Neural crest cell (in vitro differentiated cells): ENCODE data around the gene FARP1. TPM values are rescaled to one million over a fixed set of nuclear protein-coding genes. Genes with fewer than 3 reads are reported as not detected.

Experiments
- DNase-seq: peaks from one replicate; pipeline ENCODE4 v3.0.0; 2021; ENCODE audit warnings: low read depth, mixed read lengths, low spot score
- H3K27ac Mint-ChIP-seq: one replicate; pipeline ENCODE4 v1.8.0; 2021; ENCODE audit warnings: mild to moderate bottlenecking, mixed read lengths; ENCODE audit not compliant: unreplicated experiment
- H3K27me3 Mint-ChIP-seq: 2 replicates; pipeline ENCODE4 v1.8.0; 2021; ENCODE audit warnings: low read depth, mild to moderate bottlenecking, mixed read lengths
- H3K36me3 Mint-ChIP-seq: 2 replicates; pipeline ENCODE4 v1.8.0; 2021; ENCODE audit warnings: low read depth, mild to moderate bottlenecking, mixed read lengths
- H3K4me1 Mint-ChIP-seq: 2 replicates; pipeline ENCODE4 v1.8.0; 2021; ENCODE audit warnings: mixed read lengths
- H3K4me3 Mint-ChIP-seq: one replicate; pipeline ENCODE4 v1.8.0; 2021; ENCODE audit warnings: mild to moderate bottlenecking, mixed read lengths
- H3K9me3 Mint-ChIP-seq: 2 replicates; pipeline ENCODE4 v1.8.0; 2021; ENCODE audit warnings: mixed read lengths
- CTCF ChIP-seq: fragments of 200-600 bp; sonication (generic); conservative IDR thresholded peaks from 2 replicates; pipeline ENCODE4 v1.5.0; 2021; ENCODE audit warnings: antibody characterized with exemption, mild to moderate bottlenecking
- total RNA-seq: library from RNA; stranded (reverse); gene quantifications from 2 replicates; pipeline ENCODE4 v1.2.1, GENCODE V29; 2021

Gene FARP1
- total RNA-seq, 1 donor from 2014 or later: 138 TPM

GRCh38 chr13:98370806-98371515 is 228.1 kb downstream of the FARP1 start:
- H3K9me3 Mint-ChIP-seq: peaks cover 8% of the 10 kb centered on the region
- H3K36me3 Mint-ChIP-seq: peaks cover 52% of the 10 kb centered on the region
- peaks cover 37% of the 10 kb centered on the region for H3K4me1 Mint-ChIP-seq
- no peaks in the 10 kb centered on the region for H3K27me3 Mint-ChIP-seq
- no peak overlapping the region for H3K4me3 Mint-ChIP-seq
- TF ChIP-seq CTCF: no peak
- DNase-seq: no peak
- peak overlapping the region; percentile 88 for H3K27ac Mint-ChIP-seq

DNA sequence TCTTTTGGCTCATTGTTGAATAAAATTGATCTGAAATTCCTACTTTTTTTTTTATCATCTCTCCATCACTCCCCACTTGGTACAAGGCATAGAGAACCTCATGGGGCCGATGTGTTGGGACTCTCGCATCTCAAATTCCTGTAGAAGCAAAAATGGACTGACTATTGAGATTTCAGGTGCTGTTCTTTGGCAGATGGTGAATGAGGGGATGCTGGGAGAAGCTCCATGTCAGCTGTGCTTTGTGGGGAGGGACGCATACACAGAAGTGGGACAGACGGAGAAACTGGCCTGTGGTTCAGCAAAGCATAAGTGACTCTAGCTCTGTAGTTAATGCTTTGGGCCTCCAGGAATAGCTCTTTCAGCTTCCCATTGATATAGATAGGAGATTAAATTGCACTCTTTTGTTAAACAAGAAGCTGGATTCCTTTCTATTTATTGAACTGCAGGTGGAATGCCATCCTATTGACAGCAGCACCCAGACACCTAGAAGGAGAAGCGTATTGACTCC is 228.7 kb downstream of the FARP1 start:
- peaks cover 58% of the 10 kb centered on the region for H3K36me3 Mint-ChIP-seq
- H3K27me3 Mint-ChIP-seq: no peaks in the 10 kb centered on the region
- peaks cover 31% of the 10 kb centered on the region for H3K4me1 Mint-ChIP-seq
- no peak overlapping the region for H3K4me3 Mint-ChIP-seq
- no peak for TF ChIP-seq CTCF
- no peak overlapping the region for H3K27ac Mint-ChIP-seq
- no peak for DNase-seq
- H3K9me3 Mint-ChIP-seq: peaks cover 13% of the 10 kb centered on the region

- Mint-ChIP-seq H3K27ac (peak overlapping the region; percentile 46), H3K27me3 (no peaks in the 10 kb centered on the region), H3K4me3 (no peak overlapping the region), H3K4me1 (peaks cover 27% of the 10 kb centered on the region), H3K36me3 (peaks cover 62% of the 10 kb centered on the region), H3K9me3 (peaks cover 13% of the 10 kb centered on the region)
- TF ChIP-seq CTCF: no peak
- DNase-seq: no peak
Observed at GRCh38 chr13:98372876-98373275, 230.0 kb downstream of the FARP1 start.

DNA sequence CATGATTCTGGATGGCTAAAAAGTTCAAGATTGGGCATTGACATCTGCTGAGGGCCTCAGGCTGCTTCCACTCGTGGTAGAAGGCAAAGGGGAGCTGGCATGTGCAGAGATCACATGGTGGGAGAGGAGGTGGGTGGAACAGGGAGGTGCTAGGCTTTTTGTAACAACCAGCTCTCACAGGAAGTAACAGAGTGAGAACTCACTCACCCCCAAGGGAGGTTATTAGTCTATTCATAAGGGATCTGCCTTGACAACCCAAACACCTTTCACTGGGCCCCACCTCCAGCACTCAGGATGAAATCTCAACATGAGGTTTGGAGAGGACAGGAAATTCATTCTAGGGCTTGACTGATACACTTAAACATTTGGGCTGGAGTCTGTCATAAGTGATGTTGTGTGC is 231.9 kb downstream of the FARP1 start:
- no peak for TF ChIP-seq CTCF
- Mint-ChIP-seq H3K36me3 (peaks cover 54% of the 10 kb centered on the region), H3K27ac (no peak overlapping the region), H3K4me3 (no peak overlapping the region), H3K27me3 (no peaks in the 10 kb centered on the region), H3K4me1 (peaks cover 22% of the 10 kb centered on the region), H3K9me3 (peaks cover 13% of the 10 kb centered on the region)
- no peak for DNase-seq

GRCh38 chr13:98377635-98378378 is 234.9 kb downstream of the FARP1 start:
- TF ChIP-seq CTCF: no peak
- H3K4me3 Mint-ChIP-seq: no peak overlapping the region
- H3K36me3 Mint-ChIP-seq: peaks cover 34% of the 10 kb centered on the region
- H3K9me3 Mint-ChIP-seq: peaks cover 13% of the 10 kb centered on the region
- H3K27me3 Mint-ChIP-seq: no peaks in the 10 kb centered on the region
- peaks cover 3% of the 10 kb centered on the region for H3K4me1 Mint-ChIP-seq
- DNase-seq: no peak
- H3K27ac Mint-ChIP-seq: no peak overlapping the region
